Activated CD4-positive, alpha-beta T cell treated with anti-CD3 and anti-CD28 coated beads, Interleukin-10, Interleukin-2, amounts not matched to agents 100 ng/mL and 50 ng/mL, durations not matched to agents 16 hours and 8 hours (primary cell): ENCODE data around the gene PCDHGB3.
"Not testable (repeated sequence)": the region's sequence is repeated elsewhere in the genome, so short reads cannot be mapped to it uniquely, and the experiment has no call there.

Experiments
- DNase-seq: peaks from one replicate; pipeline ENCODE4 v3.0.0-alpha.2; 2020

The PCDHGB3 gene

GRCh38 chr5:141359790-141360426, 10.1 kb upstream of the PCDHGB3 start, which contains the start of gene PCDHGB2:
TSS of gene PCDHGB2 (plus strand) at chr5:141359994. CDS start at chr5:141360136, 142 bp downstream.
- DNase-seq = peak; percentile 4

- no peak for DNase-seq
Observed at GRCh38 chr5:141360685-141361084, 9.4 kb upstream of the PCDHGB3 start.

- DNase-seq = no peak
Observed at GRCh38 chr5:141362719-141363118, 7.3 kb upstream of the PCDHGB3 start.

GRCh38 chr5:141363952-141364660, 5.9 kb upstream of the PCDHGB3 start, which contains the start of gene PCDHGA5:
TSS of gene PCDHGA5 (plus strand) at chr5:141364162. CDS start at chr5:141364331, 169 bp downstream.
- DNase-seq = no peak

GRCh38 chr5:141366016-141366896, 3.8 kb upstream of the PCDHGB3 start:
- DNase-seq = no peak

GRCh38 chr5:141371572-141372475, 1.8 kb downstream of the PCDHGB3 start:
- DNase-seq = no peak

GRCh38 chr5:141373673-141374317, 3.8 kb downstream of the PCDHGB3 start, which contains the start of gene PCDHGA6:
TSS of gene PCDHGA6 (plus strand) at chr5:141373891. CDS start at chr5:141374084, 193 bp downstream.
- DNase-seq = no peak

- no peak for DNase-seq
Observed at GRCh38 chr5:141374627-141375026, 4.6 kb downstream of the PCDHGB3 start.

GRCh38 chr5:141375444-141376155, 5.6 kb downstream of the PCDHGB3 start:
- not testable (repeated sequence) for DNase-seq

- no peak for DNase-seq
Observed at GRCh38 chr5:141382469-141383294, 12.6 kb downstream of the PCDHGB3 start, which contains the start of gene PCDHGA7. TSS of gene PCDHGA7 (plus strand) at chr5:141382742. CDS start at chr5:141382900, 158 bp downstream.

GRCh38 chr5:141383345-141383744, 13.3 kb downstream of the PCDHGB3 start:
- DNase-seq = no peak

GRCh38 chr5:141384471-141385267, 14.6 kb downstream of the PCDHGB3 start:
- DNase-seq = no peak

GRCh38 chr5:141387557-141388311, 17.7 kb downstream of the PCDHGB3 start, which contains the start of gene PCDHGB4:
TSS of gene PCDHGB4 (plus strand) at chr5:141387698. CDS start at chr5:141387885, 187 bp downstream.
- peak; percentile 40 for DNase-seq

- no peak for DNase-seq
Observed at GRCh38 chr5:141388661-141389060, 18.6 kb downstream of the PCDHGB3 start.

GRCh38 chr5:141389153-141390042, 19.4 kb downstream of the PCDHGB3 start:
- DNase-seq = no peak

GRCh38 chr5:141392429-141393198, 22.6 kb downstream of the PCDHGB3 start, which contains the start of gene PCDHGA8:
TSS of gene PCDHGA8 (plus strand) at chr5:141392633. CDS start at chr5:141392814, 181 bp downstream.
- no peak for DNase-seq
